Mesodermal cell (in vitro differentiated cells): ENCODE data around the gene USP37.
A peak's percentile ranks its signal among the peaks of the same experiment; 100 is the strongest.

ENCODE experiments used
- H3K27ac ChIP-seq: 2 replicates; pipeline ENCODE4 v1.7.0; 2013; ENCODE audit warnings: mild to moderate bottlenecking, low read depth, low read length, moderate library complexity; ENCODE audit not compliant: severe bottlenecking
- H3K36me3 ChIP-seq: 2 replicates; pipeline ENCODE4 v1.7.1; 2013; ENCODE audit warnings: mild to moderate bottlenecking, low read length, moderate library complexity; ENCODE audit not compliant: control insufficient read depth, insufficient read depth
- H3K4me1 ChIP-seq: one replicate; pipeline ENCODE4 v1.7.1; 2013; ENCODE audit warnings: mild to moderate bottlenecking, low read length; ENCODE audit not compliant: insufficient read depth, control insufficient read depth, poor library complexity, severe bottlenecking
- H3K4me3 ChIP-seq: 2 replicates; pipeline ENCODE4 v1.7.0; 2013; ENCODE audit warnings: low read length, control low read depth, mild to moderate bottlenecking; ENCODE audit not compliant: insufficient read depth, poor library complexity, severe bottlenecking; ENCODE audit errors: extremely low read depth
- H3K9me3 ChIP-seq: 2 replicates; pipeline ENCODE4 v1.7.1; 2013; ENCODE audit warnings: mild to moderate bottlenecking, low read length, moderate library complexity; ENCODE audit not compliant: control insufficient read depth
- WGBS, 2 experiments: methylation state at CpG; one replicate each; pipeline ENCODE4 v1.1.5; 2013; ENCODE audit warnings: missing lambda C conversion rate in 2 of 2; ENCODE audit not compliant: insufficient coverage in 2 of 2; 5-methylcytosine and 5-hydroxymethylcytosine counted together

USP37 gene

GRCh38 chr2:218577482-218578220 is 9.5 kb upstream of the USP37 start:
- H3K4me3 ChIP-seq: no peak overlapping the region
- 86 to 90% methylated on average over 2 of the region's 3 CpGs for WGBS, 2 experiments
- no peaks in the 10 kb centered on the region for H3K9me3 ChIP-seq
- H3K27ac ChIP-seq: no peak overlapping the region
- H3K36me3 ChIP-seq: peaks cover 77% of the 10 kb centered on the region
- H3K4me1 ChIP-seq: no peaks in the 10 kb centered on the region

- Histone ChIP-seq H3K4me1 (no peaks in the 10 kb centered on the region), H3K27ac (no peak overlapping the region), H3K9me3 (no peaks in the 10 kb centered on the region), H3K36me3 (peaks cover 77% of the 10 kb centered on the region), H3K4me3 (no peak overlapping the region)
- 100% methylated on average over 1 to 3 of the region's 4 CpGs for WGBS, 2 experiments
These were observed 8.7 kb upstream of the USP37 start for GRCh38 chr2:218576854-218577253.

GRCh38 chr2:218570850-218571249 is 2.7 kb upstream of the USP37 start:
- Histone ChIP-seq H3K27ac (no peak overlapping the region), H3K4me1 (peaks cover 11% of the 10 kb centered on the region), H3K9me3 (no peaks in the 10 kb centered on the region), H3K4me3 (peak overlapping the region; percentile 92), H3K36me3 (peaks cover 45% of the 10 kb centered on the region)
- 100% methylated on average over 2 of the region's 6 CpGs; no CpG with 5 or more reads in 1 of the 2 experiments for WGBS, 2 experiments

GRCh38 chr2:218569661-218570500 is 1.7 kb upstream of the USP37 start:
- H3K36me3 ChIP-seq: peaks cover 38% of the 10 kb centered on the region
- peaks cover 11% of the 10 kb centered on the region for H3K4me1 ChIP-seq
- 0 to 6% methylated on average over 5 to 6 of the region's 10 CpGs for WGBS, 2 experiments

GRCh38 chr2:218569038-218569431 is 884 bp upstream of the USP37 start:
- 0% methylated on average over 26 to 29 of the region's 31 CpGs for WGBS, 2 experiments
- Histone ChIP-seq H3K36me3 (peaks cover 37% of the 10 kb centered on the region), H3K9me3 (no peaks in the 10 kb centered on the region), H3K4me1 (peaks cover 11% of the 10 kb centered on the region), H3K27ac (peak overlapping the region; percentile 98), H3K4me3 (peak overlapping the region; percentile 92)

More at GRCh38 chr2:218569661-218570500, 1.7 kb upstream of the USP37 start:
- Histone ChIP-seq H3K9me3 (no peaks in the 10 kb centered on the region), H3K4me3 (peak overlapping the region; percentile 92), H3K27ac (peak overlapping the region; percentile 98)

- Histone ChIP-seq H3K9me3 (no peaks in the 10 kb centered on the region), H3K36me3 (peaks cover 41% of the 10 kb centered on the region), H3K4me3 (peak overlapping the region; percentile 92), H3K4me1 (peaks cover 11% of the 10 kb centered on the region), H3K27ac (peak overlapping the region; percentile 42)
- WGBS, 2 experiments: 0 to 2% methylated on average over 18 to 19 of the region's 19 CpGs
These were observed 358 bp downstream of the USP37 start for GRCh38 chr2:218567797-218568189.

GRCh38 chr2:218566296-218566695 is 1.9 kb downstream of the USP37 start:
- 100% methylated on average over 1 of the region's 1 CpG; no CpG with 5 or more reads in 1 of the 2 experiments for WGBS, 2 experiments
- Histone ChIP-seq H3K9me3 (no peaks in the 10 kb centered on the region), H3K36me3 (peaks cover 39% of the 10 kb centered on the region), H3K4me1 (peaks cover 11% of the 10 kb centered on the region), H3K4me3 (no peak overlapping the region), H3K27ac (no peak overlapping the region)

- H3K4me3 ChIP-seq: no peak overlapping the region
- 100% methylated on average over 1 of the region's 1 CpG for WGBS, 2 experiments
- peaks cover 54% of the 10 kb centered on the region for H3K36me3 ChIP-seq
- no peaks in the 10 kb centered on the region for H3K9me3 ChIP-seq
- H3K27ac ChIP-seq: no peak overlapping the region
- H3K4me1 ChIP-seq: no peaks in the 10 kb centered on the region
These were observed 4.1 kb downstream of the USP37 start for GRCh38 chr2:218564056-218564455.

- Histone ChIP-seq H3K4me3 (no peak overlapping the region), H3K4me1 (no peaks in the 10 kb centered on the region), H3K9me3 (no peaks in the 10 kb centered on the region), H3K27ac (no peak overlapping the region), H3K36me3 (peaks cover 81% of the 10 kb centered on the region)
- WGBS, 2 experiments: 83 to 88% methylated on average over 2 to 3 of the region's 3 CpGs
These were observed 9.2 kb downstream of the USP37 start for GRCh38 chr2:218558986-218559385.

- WGBS, 2 experiments: no CpG with 5 or more reads among the region's 2 CpGs
- H3K36me3 ChIP-seq: peaks cover 77% of the 10 kb centered on the region
These were observed 10.2 kb downstream of the USP37 start for GRCh38 chr2:218557941-218558340.

More at GRCh38 chr2:218557941-218558340, 10.2 kb downstream of the USP37 start:
- no peak overlapping the region for H3K4me3 ChIP-seq
- no peaks in the 10 kb centered on the region for H3K9me3 ChIP-seq
- H3K4me1 ChIP-seq: no peaks in the 10 kb centered on the region
- no peak overlapping the region for H3K27ac ChIP-seq
